CD4-positive, alpha-beta T cell treated with Interleukin-10 for 1 hour (primary cell): Measurements from ENCODE around the gene RAB1B.

Source experiments
- DNase-seq: peaks from one replicate; pipeline ENCODE4 v3.0.0-alpha.2; 2020

The RAB1B gene

DNA sequence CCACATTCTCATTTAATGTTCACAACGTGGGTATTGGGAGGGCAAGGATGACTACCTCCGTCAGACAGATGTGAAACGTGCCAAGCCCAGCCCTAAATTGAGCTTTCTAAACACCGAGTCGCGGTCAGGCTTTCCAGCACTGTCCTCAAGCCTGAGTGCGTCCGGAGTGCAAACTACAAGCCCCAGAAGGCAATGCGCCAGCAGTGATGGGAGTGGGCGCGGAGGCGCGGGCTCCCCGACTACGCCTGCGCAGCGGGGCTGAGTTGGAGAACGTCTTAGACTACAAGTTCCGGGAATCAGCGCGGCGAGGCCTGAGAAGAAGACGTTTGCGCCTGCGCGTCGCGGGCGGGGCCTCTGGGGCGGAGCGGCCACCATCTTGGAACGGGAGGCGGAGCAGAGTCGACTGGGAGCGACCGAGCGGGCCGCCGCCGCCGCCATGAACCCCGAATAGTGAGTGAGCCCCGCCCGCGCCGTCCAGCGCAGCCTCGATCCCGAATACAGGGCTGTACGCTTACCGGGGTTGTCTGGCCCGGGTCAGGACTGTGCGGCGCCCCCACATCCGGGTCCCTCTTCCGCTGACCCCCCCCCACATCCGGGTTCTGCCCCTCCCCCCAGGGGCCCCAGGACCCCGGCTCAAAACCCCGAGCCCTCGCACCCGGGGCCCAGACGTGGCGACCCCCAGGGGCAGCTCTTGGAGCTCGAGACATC lies at the start of gene RAB1B:
RAB1B (plus strand) TSS at position 396 of the 708 bp plus-strand sequence; CDS start at position 437, 41 bp downstream.
- DNase-seq: peak; percentile 100

- DNase-seq: no peak
Observed at GRCh38 chr11:66218846-66219620, 49.4 kb upstream of the RAB1B start.

DNA sequence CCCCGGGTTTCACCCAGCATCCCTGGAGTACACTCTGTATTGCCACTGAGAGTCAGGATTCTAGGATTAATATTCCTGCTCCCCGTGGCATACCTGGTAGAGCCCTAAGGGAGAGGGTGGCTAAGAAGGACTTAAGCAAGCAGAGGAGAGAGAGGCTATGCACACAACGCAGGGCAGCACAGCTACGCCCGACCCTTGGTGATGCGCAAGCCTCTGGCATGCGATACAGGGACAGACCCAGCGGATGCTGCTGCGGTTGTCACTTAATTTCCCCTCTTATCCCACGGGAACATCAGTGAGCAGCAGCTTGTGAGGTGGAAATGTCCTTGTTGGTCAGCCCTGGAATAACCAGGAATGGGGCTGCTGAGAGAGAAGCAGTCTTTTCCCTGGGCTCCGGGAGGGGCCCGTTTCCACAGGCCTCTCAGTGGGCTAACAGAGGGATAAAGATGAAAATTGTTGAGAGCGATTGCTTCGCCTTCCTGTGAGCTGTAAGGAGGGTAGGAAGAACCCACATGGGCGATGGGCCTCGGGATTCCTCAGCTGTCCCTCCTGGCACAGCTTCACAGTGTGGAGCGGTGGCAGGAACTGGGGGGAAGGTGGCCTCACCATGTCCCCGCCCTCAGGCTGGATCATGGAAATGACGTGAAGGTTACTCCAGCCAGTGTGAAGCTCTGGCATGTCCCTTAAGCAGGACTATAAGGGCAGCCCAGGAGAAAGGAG lies 48.4 kb upstream of the RAB1B start:
- DNase-seq: no peak

GRCh38 chr11:66220566-66220935 lies 47.9 kb upstream of the RAB1B start:
- DNase-seq: no peak

- no peak for DNase-seq
Observed at GRCh38 chr11:66221012-66221411, 47.4 kb upstream of the RAB1B start.

GRCh38 chr11:66221726-66222236 lies 46.7 kb upstream of the RAB1B start:
- no peak for DNase-seq

GRCh38 chr11:66222358-66223149 lies 45.9 kb upstream of the RAB1B start:
- DNase-seq: peak; percentile 97

GRCh38 chr11:66224226-66224855 lies 44.1 kb upstream of the RAB1B start:
- no peak for DNase-seq

- no peak for DNase-seq
Observed at GRCh38 chr11:66225066-66225465, 43.4 kb upstream of the RAB1B start.

DNA sequence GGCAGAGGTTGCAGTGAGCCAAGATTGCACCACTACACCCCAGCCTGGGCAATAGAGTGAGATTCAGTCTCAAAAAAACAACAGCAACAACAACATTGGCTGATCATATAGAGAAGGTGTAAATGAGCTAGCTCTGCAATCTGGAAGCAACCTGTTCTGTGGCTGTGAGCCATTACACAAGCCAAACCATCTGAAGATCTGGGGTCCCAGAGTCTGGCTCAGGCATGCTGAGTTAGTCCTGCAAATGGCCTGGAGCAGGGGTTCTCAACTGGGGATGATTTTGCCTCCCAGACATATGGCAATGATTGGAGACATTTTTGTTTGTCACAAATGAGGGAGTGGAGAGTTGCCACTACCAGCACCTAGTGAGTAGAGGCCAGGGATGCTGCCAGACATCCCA lies 42.3 kb upstream of the RAB1B start:
- DNase-seq: no peak

GRCh38 chr11:66227700-66228099 lies 40.7 kb upstream of the RAB1B start:
- no peak for DNase-seq

DNA sequence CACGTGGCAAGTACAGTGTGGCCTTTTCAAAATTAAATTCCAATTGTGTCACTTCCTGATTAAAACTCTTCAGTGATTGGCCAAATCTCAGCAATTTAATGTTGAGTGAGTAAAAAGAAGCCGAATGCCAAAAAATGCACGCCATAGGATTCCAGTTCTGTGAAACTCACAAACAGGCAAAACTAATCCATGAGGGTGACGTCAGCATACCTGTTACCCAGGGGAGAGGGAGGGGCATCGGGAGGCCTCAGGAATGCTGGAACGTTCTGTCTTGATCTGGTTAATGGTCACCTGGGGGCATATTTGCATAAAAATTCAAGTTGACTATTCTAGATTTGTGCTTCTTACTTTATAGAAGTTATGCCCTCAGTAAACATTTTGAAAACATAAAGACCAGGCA lies 39.9 kb upstream of the RAB1B start:
- no peak for DNase-seq

DNA sequence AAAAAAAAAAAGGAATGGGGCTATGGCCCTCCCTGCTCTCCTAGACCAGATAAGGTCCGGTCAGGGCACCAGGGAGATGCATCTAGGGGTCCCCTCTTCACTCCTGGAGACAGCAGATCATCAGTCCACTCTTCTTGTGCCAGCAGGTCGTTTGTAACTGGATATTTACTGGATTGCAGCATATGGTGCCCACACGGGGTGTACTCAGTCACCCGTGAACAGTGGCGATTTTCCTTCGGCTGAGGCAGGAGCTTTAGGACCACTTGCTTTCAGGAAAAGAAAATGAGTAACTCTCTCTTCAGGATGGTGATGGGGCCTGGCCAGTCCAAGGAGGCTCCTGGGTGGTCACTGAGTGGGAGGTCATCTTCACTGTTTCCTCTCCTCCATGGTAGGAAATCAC lies 38.3 kb upstream of the RAB1B start:
- no peak for DNase-seq

DNA sequence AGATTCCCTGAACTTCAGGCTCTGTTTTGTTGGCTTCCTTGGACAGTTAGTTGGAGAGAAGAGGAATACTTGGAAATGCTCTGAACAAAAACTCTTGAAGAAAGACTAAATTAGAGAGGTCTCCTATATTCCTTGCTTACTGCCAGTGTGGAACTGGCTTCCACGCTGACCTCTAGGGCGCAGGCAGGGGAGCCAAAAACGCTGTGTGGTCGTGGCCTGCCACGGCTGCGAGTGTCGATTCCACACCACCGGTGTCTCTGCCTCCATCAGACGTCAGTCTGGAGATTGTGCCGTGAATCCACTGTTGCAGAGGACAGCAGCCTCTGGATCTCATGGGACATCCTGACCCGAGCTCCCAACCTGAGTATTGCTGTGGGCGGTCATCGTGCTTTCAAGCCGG lies 37.5 kb upstream of the RAB1B start:
- no peak for DNase-seq

DNA sequence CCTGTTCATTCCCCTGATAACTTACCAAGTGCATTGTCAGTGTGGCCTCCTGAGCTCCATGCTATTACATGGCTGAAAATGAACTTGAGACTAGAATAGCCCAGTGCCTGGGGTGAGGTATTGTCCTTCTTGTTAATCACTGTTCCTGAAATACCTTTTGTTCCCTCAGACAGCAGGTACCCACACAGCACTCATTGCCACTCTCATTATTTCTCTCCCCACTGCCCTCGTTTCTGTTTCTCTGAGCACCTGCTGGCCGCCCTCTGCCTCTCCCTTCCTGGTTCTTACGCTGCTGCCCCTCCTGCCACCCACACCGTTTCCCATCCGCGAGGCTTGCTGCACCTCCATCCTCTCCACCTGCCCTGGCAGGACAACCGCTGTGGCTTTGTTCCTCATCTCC lies 36.9 kb upstream of the RAB1B start:
- DNase-seq: no peak

DNA sequence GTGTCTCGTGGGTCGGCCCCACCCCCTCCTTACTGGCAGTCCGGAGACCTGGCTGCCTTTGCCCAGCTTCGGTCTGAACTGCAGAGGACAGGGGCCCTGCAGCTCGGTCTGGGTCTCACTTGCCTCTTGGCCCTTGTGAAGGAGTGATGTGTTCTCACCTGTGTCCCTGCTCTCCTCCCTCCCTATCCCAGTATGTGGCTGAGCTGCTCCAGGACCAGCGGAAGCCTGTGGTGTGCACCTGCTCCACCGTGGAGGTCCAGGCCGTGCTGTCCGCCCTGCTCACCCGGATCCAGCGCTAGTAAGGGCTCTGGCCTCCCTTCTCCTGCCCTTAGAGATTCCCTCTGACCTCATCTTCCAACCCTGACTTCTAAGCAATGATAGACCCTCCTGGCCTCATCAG lies 35.7 kb upstream of the RAB1B start:
- no peak for DNase-seq

DNA sequence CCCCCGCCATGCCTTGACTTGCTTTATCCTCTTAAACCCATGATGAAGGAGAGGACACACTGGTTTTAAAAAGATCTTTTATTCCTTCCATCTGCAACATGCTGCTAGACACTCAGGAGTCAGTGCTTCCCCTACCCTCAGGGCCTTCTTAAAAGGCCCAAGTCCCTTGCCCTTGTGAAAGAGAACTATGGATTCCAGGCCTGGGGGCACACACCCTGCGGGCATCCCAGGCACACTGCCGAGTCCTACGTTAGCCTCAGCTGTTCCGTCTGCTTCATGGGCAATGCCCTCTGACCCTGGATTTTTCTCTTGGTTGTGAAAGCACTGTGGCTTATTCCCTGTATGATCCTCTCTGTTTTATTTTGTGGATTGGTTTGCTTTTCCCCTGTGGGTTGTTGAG lies 35.1 kb upstream of the RAB1B start:
- no peak for DNase-seq

DNA sequence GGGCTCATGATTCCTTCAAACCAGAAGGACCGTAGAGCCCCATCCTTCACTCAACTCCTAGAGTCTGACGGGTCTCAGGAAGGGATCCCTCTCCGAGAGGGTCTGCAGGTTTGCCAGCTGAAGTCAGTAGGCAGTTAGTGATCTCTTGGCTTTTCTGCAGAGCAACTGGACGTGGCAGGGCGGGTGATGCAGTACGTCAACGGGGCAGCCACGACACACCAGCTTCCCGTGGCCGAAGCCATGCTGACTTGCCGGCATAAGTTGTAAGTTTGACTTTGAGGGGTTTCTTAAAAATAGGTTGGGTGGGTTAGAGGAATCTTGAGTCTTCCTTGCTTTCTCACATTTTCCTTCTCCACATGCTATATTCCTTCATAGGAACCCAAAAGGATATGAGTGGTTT lies 33.3 kb upstream of the RAB1B start:
- DNase-seq: no peak

DNA sequence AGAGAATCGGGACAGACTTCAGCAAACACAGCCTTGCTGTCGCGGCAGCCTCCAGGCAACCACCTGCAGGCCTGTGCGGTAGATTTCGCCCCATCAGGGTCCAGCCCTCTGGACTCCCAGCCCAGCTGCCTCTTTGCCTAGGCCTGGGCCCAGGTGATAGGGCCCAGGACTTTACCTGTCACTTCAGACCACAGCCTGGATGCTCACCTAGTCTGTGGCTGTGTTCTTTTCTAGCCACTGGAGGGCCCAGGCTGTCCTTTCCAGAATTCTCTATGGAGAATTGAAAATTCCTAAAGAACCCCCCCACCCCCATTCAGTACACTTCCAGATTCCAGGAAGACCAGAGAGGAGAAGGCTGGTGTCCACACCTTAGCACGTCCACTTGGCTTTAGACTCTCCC lies 30.6 kb upstream of the RAB1B start:
- no peak for DNase-seq

- no peak for DNase-seq
Observed at GRCh38 chr11:66238786-66239413, 29.5 kb upstream of the RAB1B start.

- DNase-seq: no peak
Observed at GRCh38 chr11:66239511-66239910, 28.9 kb upstream of the RAB1B start.
